Measurements from ENCODE around the gene KIF1C. TPM values are rescaled to one million over a fixed set of nuclear protein-coding genes. Genes with fewer than 3 reads are reported as not detected.
A peak's percentile ranks its signal among the peaks of the same experiment; 100 is the strongest.

KIF1C gene
- total RNA-seq, 6 experiments from 2014 or later, result 59.8 to 112 (median 99.3) TPM

DNA sequence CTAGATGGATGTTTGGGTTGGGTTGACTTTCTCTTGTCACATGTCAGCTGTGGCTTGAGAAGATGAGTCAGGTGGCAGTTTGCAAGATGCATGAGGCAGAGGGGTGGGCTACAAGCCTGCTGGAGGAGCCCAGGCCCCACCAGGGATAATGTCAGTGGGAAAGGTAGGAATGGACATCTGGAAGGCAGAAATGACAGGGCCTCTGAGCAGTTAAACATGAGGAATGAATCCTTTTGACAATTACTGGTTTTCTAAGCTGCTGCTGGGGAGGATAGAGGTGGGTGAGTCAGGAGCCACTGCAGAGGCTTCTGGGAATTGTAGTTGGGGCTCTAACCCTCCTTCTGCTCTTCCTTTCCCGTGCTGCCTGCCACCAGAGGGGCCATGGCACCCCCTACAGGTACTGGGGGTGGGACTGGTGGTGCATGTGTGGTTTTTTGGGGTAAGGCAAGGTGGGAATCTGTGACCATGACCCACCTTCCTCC is 21.8 kb downstream of the KIF1C start:
- DNase-seq (no peak), ATAC-seq (peak in 3 of 4 donors; percentile 12 to 43 (median 30))
- Histone ChIP-seq H3K4me3 (no peak overlapping the region), H3K27me3 (no peaks in the 10 kb centered on the region), H3K4me1 (no peaks in the 10 kb centered on the region), H3K36me3 (peaks cover 0 to 86% (median 45%) of the 10 kb centered on the region in 4 donors), H3K9me3 (no peaks in the 10 kb centered on the region), H3K27ac (no peak overlapping the region)
- TF ChIP-seq POLR2A (IDR thresholded peaks at IDR 0.05), result no peak
- TF ChIP-seq, protein P1, sequence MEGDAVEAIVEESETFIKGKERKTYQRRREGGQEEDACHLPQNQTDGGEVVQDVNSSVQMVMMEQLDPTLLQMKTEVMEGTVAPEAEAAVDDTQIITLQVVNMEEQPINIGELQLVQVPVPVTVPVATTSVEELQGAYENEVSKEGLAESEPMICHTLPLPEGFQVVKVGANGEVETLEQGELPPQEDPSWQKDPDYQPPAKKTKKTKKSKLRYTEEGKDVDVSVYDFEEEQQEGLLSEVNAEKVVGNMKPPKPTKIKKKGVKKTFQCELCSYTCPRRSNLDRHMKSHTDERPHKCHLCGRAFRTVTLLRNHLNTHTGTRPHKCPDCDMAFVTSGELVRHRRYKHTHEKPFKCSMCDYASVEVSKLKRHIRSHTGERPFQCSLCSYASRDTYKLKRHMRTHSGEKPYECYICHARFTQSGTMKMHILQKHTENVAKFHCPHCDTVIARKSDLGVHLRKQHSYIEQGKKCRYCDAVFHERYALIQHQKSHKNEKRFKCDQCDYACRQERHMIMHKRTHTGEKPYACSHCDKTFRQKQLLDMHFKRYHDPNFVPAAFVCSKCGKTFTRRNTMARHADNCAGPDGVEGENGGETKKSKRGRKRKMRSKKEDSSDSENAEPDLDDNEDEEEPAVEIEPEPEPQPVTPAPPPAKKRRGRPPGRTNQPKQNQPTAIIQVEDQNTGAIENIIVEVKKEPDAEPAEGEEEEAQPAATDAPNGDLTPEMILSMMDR (IDR thresholded peaks at IDR 0.05), result peak in 1 of 4 donors; percentile 6
- intact Hi-C loops (cut with DNase I), result no loop called here
- WGBS (ENCODE audit: insufficient coverage, low coverage, low lambda C conversion rate, missing lambda C conversion rate), result 40% methylated on average over 1 of the region's 1 CpG

DNA sequence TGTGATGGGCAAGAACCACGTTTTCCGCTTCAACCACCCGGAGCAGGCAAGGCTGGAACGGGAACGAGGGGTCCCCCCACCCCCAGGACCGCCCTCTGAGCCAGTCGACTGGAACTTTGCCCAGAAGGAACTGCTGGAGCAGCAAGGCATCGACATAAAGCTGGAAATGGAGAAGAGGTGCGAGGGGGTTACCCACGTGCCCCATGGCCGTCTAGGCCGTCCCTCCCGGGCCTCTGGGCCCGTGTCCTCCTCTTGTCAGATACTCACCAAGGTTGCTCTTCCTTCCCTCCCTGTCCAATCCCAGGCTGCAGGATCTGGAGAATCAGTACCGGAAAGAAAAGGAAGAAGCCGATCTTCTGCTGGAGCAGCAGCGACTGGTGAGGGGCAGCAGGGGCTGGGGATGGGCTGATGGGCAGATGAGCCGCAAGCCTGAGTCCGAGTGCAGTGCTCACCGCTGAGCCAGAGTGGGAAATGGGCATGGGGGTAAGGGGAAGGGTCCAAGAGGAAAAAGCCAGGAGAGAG is 22.8 kb downstream of the KIF1C start:
- ATAC-seq, result no peak
- no peak for DNase-seq

DNA sequence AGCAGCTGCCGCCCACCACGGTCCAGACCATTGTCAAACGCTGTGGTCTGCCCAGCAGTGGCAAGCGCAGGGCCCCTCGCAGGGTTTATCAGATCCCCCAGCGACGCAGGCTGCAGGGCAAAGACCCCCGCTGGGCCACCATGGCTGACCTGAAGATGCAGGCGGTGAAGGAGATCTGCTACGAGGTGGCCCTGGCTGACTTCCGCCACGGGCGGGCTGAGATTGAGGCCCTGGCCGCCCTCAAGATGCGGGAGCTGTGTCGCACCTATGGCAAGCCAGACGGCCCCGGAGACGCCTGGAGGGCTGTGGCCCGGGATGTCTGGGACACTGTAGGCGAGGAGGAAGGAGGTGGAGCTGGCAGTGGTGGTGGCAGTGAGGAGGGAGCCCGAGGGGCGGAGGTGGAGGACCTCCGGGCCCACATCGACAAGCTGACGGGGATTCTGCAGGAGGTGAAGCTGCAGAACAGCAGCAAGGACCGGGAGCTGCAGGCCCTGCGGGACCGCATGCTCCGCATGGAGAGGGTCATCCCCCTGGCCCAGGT is 24.5 kb downstream of the KIF1C start:
- Histone ChIP-seq H3K4me1 (no peaks in the 10 kb centered on the region), H3K4me3 (no peak overlapping the region), H3K27me3 (no peaks in the 10 kb centered on the region), H3K27ac (no peak overlapping the region), H3K9me3 (no peaks in the 10 kb centered on the region), H3K36me3 (peaks cover 0 to 62% (median 36%) of the 10 kb centered on the region in 4 donors)
- DNase-seq, result no peak
- no peak for ATAC-seq
- intact Hi-C loops (cut with DNase I), result no loop called here
- TF ChIP-seq, protein P1 (IDR thresholded peaks at IDR 0.05), result no peak
- no peak for TF ChIP-seq POLR2A (IDR thresholded peaks at IDR 0.05)
- WGBS (ENCODE audit: insufficient coverage, low coverage, low lambda C conversion rate, missing lambda C conversion rate), result 100% methylated on average over 5 of the region's 30 CpGs

More for the DNA sequence above, 22.8 kb downstream of the KIF1C start:
- Histone ChIP-seq H3K27ac (no peak overlapping the region), H3K4me3 (no peak overlapping the region), H3K36me3 (peaks cover 0 to 77% (median 43%) of the 10 kb centered on the region in 4 donors), H3K4me1 (no peaks in the 10 kb centered on the region), H3K27me3 (no peaks in the 10 kb centered on the region), H3K9me3 (no peaks in the 10 kb centered on the region)
- WGBS (ENCODE audit: insufficient coverage, low coverage, low lambda C conversion rate, missing lambda C conversion rate), result 97% methylated on average over 12 of the region's 20 CpGs
- intact Hi-C loops (cut with DNase I), result no loop called here
- TF ChIP-seq, protein P1 (IDR thresholded peaks at IDR 0.05), result no peak
- no peak for TF ChIP-seq POLR2A (IDR thresholded peaks at IDR 0.05)

DNA sequence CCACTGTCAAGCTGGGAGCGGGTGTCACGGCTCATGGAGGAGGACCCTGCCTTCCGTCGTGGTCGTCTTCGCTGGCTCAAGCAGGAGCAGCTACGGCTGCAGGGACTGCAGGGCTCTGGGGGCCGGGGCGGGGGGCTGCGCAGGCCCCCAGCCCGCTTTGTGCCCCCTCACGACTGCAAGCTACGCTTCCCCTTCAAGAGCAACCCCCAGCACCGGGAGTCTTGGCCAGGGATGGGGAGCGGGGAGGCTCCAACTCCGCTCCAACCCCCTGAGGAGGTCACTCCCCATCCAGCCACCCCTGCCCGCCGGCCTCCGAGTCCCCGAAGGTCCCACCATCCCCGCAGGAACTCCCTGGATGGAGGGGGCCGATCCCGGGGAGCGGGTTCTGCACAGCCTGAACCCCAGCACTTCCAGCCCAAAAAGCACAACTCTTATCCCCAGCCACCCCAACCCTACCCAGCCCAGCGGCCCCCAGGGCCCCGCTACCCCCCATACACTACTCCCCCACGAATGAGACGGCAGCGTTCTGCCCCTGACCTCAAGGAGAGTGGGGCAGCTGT is 25.9 kb downstream of the KIF1C start:
- Histone ChIP-seq H3K36me3 (peaks cover 0 to 51% (median 32%) of the 10 kb centered on the region in 4 donors), H3K9me3 (no peaks in the 10 kb centered on the region), H3K4me1 (no peaks in the 10 kb centered on the region), H3K4me3 (no peak overlapping the region), H3K27ac (no peak overlapping the region), H3K27me3 (no peaks in the 10 kb centered on the region)
- TF ChIP-seq, protein P1 (IDR thresholded peaks at IDR 0.05), result no peak
- TF ChIP-seq POLR2A (IDR thresholded peaks at IDR 0.05), result no peak
- intact Hi-C loops (cut with DNase I), result no loop called here
- no peak for DNase-seq
- WGBS (ENCODE audit: insufficient coverage, low coverage, low lambda C conversion rate, missing lambda C conversion rate), result 82% methylated on average over 11 of the region's 29 CpGs
- ATAC-seq, result peak in 1 of 4 donors; percentile 11

Data from right lobe of liver (tissue), 6 donors.